GM19023 (cell line): ENCODE data around the gene PFKL.

Experiments used
- ATAC-seq: cut with Tn5 transposase; IDR thresholded peaks from one replicate; pipeline ENCODE4 v1.9.1; 2021; ENCODE audit warnings: mild to moderate bottlenecking, moderate library complexity; ENCODE audit not compliant: unreplicated experiment

The PFKL gene

DNA sequence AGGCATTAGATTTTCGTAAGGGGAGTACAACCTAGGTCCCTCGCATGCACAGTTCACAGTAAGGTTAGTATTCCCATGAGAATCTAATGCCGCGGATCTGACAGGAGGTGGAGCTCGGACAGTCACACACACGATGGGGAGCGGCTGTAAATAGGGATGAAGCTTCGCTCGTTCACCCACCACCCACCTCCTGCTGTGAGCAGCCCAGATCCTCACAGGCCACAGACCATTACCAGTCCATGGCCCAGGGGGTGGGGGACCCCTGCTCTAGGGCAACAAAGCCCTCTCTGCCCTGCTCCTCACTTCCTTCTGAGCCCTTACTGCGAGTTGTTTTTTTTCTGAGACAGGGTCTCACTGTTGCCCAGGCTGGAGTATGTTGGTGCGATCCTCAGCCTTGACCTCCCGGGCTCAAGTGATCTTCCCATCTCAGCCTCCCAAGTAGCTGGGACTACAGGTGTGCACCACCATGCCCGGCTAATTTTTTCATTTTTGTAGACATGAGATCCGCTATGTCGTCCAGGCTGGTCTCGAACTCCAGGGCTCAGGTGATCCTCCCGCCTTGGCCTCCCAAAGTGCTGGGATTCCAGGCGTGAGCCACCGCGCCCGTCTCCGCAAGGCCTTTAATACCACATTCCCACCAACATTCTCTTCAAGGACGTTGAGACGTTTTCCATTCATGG lies 74.9 kb downstream of the PFKL start:
- no peak for ATAC-seq

GRCh38 chr21:44375281-44375651 lies 75.4 kb downstream of the PFKL start:
- no peak for ATAC-seq

- no peak for ATAC-seq
Observed at GRCh38 chr21:44375761-44376241, 75.9 kb downstream of the PFKL start.

GRCh38 chr21:44376606-44377005 lies 76.8 kb downstream of the PFKL start:
- no peak for ATAC-seq
